ENCODE results near the gene MYADML2.

Gene MYADML2

DNA sequence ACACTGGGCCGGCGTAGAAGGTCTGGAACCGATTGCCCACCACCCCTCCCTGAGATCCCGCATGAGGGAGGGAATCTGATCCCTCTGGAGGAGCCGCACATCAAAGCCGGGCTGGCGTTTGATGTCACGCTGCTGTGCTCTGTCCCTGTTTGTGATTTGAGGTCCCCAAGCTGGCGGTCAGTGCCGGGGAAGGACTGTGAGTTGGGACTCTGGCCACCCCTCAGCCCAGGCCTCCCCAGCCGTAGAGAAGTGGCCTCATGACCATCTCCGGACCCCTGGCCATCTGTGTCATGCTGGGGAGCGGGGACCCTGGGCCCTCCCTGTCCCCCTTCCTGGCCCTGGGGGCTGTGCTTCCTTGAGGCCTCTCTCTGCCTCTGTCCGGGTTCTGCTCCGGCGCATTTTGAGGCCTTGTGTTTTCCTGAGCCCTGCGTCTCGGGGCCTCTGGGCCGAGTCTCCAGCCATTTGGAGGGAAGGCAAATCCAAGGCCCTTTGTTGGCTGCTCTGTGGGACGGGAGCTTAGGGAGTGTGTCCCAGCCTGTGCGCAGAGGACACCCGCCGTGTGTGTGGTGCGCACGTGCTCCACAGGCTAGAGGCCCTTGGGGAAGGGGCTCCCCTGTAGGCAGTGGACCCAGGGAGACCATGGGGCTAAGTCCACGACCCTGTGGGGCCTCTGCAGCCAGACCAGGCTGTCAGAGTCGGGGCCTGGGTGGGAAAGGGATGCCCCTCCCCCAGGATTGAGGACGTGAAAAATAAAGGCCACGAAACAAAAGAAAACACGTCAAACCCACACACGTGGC, 45.5 kb upstream of the MYADML2 start:
- no peak for TF ChIP-seq CTCF (IDR thresholded peaks at IDR 0.05; ENCODE audit: borderline replicate concordance, insufficient read depth, low read depth, low read length)
- H3K4me3 ChIP-seq (ENCODE audit: low read depth, low read length) = no peak overlapping the region

GRCh38 chr17:81991684-81992305, 44.8 kb upstream of the MYADML2 start:
- no peak overlapping the region for H3K4me3 ChIP-seq (ENCODE audit: low read depth, low read length)
- no peak for TF ChIP-seq CTCF (IDR thresholded peaks at IDR 0.05; ENCODE audit: borderline replicate concordance, insufficient read depth, low read depth, low read length)

GRCh38 chr17:81990836-81991683, 44.0 kb upstream of the MYADML2 start:
- no peak overlapping the region for H3K4me3 ChIP-seq (ENCODE audit: low read depth, low read length)
- TF ChIP-seq CTCF (IDR thresholded peaks at IDR 0.05; ENCODE audit: borderline replicate concordance, insufficient read depth, low read depth, low read length) = no peak

DNA sequence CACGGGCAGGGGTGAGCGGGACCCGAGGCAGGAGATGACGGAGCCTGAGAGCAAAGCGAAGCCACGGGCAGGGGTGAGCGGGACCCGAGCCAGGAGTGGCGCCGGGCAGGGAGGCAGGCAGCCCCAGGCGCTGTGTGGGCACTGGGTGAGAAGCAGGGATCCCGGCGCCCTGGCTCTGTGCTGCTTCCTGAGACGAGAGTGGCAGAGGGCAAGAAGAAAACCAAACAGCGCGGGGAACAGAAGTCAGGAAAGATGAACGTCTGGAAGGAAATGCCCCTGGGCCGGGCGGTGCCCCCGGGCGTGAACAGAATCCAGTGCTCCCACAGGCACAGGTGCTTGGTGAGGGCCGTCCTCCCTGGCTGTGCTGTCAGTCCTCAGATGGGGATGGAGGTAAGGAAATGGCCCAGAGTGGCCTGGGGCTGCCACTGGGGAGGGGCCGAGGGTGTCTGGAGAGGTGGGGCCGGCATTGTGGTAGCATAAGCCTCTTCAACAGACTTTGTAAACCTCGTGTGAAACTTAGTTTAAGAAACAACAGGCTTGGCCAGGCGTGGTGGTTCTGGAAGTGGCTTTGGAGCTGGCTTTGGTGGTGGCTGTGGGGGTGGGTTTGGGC, 40.2 kb upstream of the MYADML2 start:
- TF ChIP-seq CTCF (IDR thresholded peaks at IDR 0.05; ENCODE audit: borderline replicate concordance, insufficient read depth, low read depth, low read length) = no peak
- no peak overlapping the region for H3K4me3 ChIP-seq (ENCODE audit: low read depth, low read length)

- H3K4me3 ChIP-seq (ENCODE audit: low read depth, low read length) = no peak overlapping the region
- no peak for TF ChIP-seq CTCF (IDR thresholded peaks at IDR 0.05; ENCODE audit: borderline replicate concordance, insufficient read depth, low read depth, low read length)
Observed at GRCh38 chr17:81986606-81987005, 39.6 kb upstream of the MYADML2 start.

GRCh38 chr17:81984773-81985410, 37.9 kb upstream of the MYADML2 start:
- no peak for TF ChIP-seq CTCF (IDR thresholded peaks at IDR 0.05; ENCODE audit: borderline replicate concordance, insufficient read depth, low read depth, low read length)
- no peak overlapping the region for H3K4me3 ChIP-seq (ENCODE audit: low read depth, low read length)
